Panc1 (cell line): Measurements from ENCODE around the gene SFI1. TPM values are rescaled to one million over a fixed set of nuclear protein-coding genes. Genes with fewer than 3 reads are reported as not detected.

ENCODE experiments used
- ATAC-seq: fragments of 200-7000 bp; cut with Tn5 transposase; 2 replicates; pipeline ENCODE4 v1.9.1; 2020; ENCODE audit warnings: mild to moderate bottlenecking, moderate library complexity
- BruUV-seq: library from RNA; stranded (reverse); fragments of 400-500 nt; replicated peaks from 2 replicates; lab custom pipeline; 2021; lab: Mats Ljungman, UMichigan
- CTCF ChIA-PET: fragments of 300-600 bp; sonication (Branson Sonifier 250); formaldehyde crosslinking; loops from one replicate; lab custom pipeline; 2022; ENCODE audit warnings: antibody characterized with exemption; lab: Charles Lee
- POLR2A ChIA-PET: fragments of 300-600 bp; sonication (Branson Sonifier 250); formaldehyde crosslinking; loops from one replicate; lab custom pipeline; 2022; ENCODE audit warnings: antibody characterized with exemption; lab: Charles Lee
- DNase-seq: peaks from one replicate; pipeline ENCODE4 v3.0.0-alpha.2; 2010; ENCODE audit warnings: low read depth, low spot score
- H3K27ac ChIP-seq: 2 replicates; pipeline ENCODE4 v1.5.1; 2011; ENCODE audit warnings: mild to moderate bottlenecking, low read length, inconsistent platforms
- H3K27me3 ChIP-seq: fragments of 200-500 bp; sonication (Bioruptor generic); 2 replicates; pipeline ENCODE4 v1.6.0; 2014; ENCODE audit warnings: low read length, inconsistent platforms; ENCODE audit not compliant: control insufficient read depth, insufficient read depth
- H3K36me3 ChIP-seq: fragments of 200-500 bp; sonication (Bioruptor generic); 2 replicates; pipeline ENCODE4 v1.5.1; 2014; ENCODE audit warnings: inconsistent platforms, mild to moderate bottlenecking, low read length, moderate library complexity; ENCODE audit not compliant: control insufficient read depth, insufficient read depth
- H3K4me1 ChIP-seq: 2 replicates; pipeline ENCODE4 v1.5.1; 2011; ENCODE audit warnings: inconsistent platforms, mild to moderate bottlenecking, low read length, moderate library complexity; ENCODE audit not compliant: control insufficient read depth, insufficient read depth
- H3K4me3 ChIP-seq, 2 experiments: 2 replicates each; pipeline ENCODE4 v1.5.1; 2011 to 2012; ENCODE audit warnings: low read depth in 2 of 2, low read length in 2 of 2, mild to moderate bottlenecking in 2 of 2, inconsistent platforms in 1 of 2, moderate library complexity in 1 of 2
- H3K9me3 ChIP-seq: fragments of 200-500 bp; sonication (Bioruptor generic); 2 replicates; pipeline ENCODE4 v1.5.1; 2014; ENCODE audit warnings: low read depth, mild to moderate bottlenecking, inconsistent platforms, low read length, moderate library complexity; ENCODE audit not compliant: control insufficient read depth, insufficient read depth
- POLR2AphosphoS5 ChIP-seq: IDR thresholded peaks from 2 replicates; pipeline ENCODE4 v1.6.1; 2012; ENCODE audit warnings: mild to moderate bottlenecking, low read depth, low read length, moderate library complexity
- REST ChIP-seq, 2 experiments: IDR thresholded peaks; 2 replicates each; pipeline ENCODE4 v1.6.1; 2011 to 2012; ENCODE audit warnings: low read depth in 2 of 2, control low read depth in 1 of 2, low read length in 1 of 2, mild to moderate bottlenecking in 1 of 2, moderate library complexity in 1 of 2; ENCODE audit not compliant: insufficient read depth in 1 of 2
- SIN3A ChIP-seq: IDR thresholded peaks from 2 replicates; pipeline ENCODE4 v1.6.1; 2012; ENCODE audit warnings: low read depth, mild to moderate bottlenecking, low read length, moderate library complexity, borderline replicate concordance; ENCODE audit not compliant: insufficient read depth
- TCF7L2 ChIP-seq: IDR thresholded peaks from 2 replicates; pipeline ENCODE4 v1.6.1; 2011; ENCODE audit warnings: mild to moderate bottlenecking, low read depth, low read length, inconsistent platforms
- in situ Hi-C: cut with HindIII; loops from 2 replicates; pipeline ENCODE4 v1.10.0; 2016; ENCODE audit warnings: low sequenced_read_pairs, low pct_unique_long_range_greater_than_20kb
- intact Hi-C: fragments of 100-400 bp; cut with micrococcal nuclease; formaldehyde crosslinking; loops from one replicate; pipeline ENCODE4 v1.10.0; 2022; ENCODE audit not compliant: unreplicated experiment
- total RNA-seq: library from RNA; stranded (reverse); gene quantifications from one replicate; pipeline ENCODE4 v1.2.1, GENCODE V29; 2021; ENCODE audit not compliant: unreplicated experiment
- TF ChIP-seq, protein P1 (sequence below): fragments of 450-650 bp; IDR thresholded peaks from 2 replicates; pipeline ENCODE4 v1.5.1; 2017; ENCODE audit warnings: mild to moderate bottlenecking

The SFI1 gene
- total RNA-seq, 1 experiment from 2014 or later: 29.9 TPM

DNA sequence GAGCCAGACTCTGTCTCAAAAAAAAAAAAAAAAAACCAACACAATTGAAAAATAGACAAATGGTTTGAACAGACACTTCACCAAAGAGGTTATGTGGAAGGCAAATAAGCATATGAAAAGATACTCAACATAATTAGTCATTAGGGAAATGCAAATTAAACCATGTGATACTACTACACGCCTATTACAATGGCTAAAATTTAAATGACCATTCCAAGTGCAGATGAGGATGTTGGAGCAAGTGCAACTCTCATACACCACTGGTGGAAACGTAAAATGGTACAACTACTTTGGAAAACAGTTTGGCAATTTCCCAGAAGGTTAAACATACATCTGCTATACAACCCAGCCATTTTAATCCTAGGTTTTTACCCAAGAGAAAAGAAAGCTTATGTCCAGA is 31.0 kb upstream of the SFI1 start:
- no peaks in the 10 kb centered on the region for H3K27me3 ChIP-seq
- TF ChIP-seq POLR2AphosphoS5 (no peak), REST (IDR thresholded peaks at IDR 0.05; ENCODE audit: insufficient read depth in 1 of 2, low read depth in 2 of 2, low read length in 1 of 2) (no peak), SIN3A (no peak), TCF7L2 (no peak)
- TF ChIP-seq, protein P1, sequence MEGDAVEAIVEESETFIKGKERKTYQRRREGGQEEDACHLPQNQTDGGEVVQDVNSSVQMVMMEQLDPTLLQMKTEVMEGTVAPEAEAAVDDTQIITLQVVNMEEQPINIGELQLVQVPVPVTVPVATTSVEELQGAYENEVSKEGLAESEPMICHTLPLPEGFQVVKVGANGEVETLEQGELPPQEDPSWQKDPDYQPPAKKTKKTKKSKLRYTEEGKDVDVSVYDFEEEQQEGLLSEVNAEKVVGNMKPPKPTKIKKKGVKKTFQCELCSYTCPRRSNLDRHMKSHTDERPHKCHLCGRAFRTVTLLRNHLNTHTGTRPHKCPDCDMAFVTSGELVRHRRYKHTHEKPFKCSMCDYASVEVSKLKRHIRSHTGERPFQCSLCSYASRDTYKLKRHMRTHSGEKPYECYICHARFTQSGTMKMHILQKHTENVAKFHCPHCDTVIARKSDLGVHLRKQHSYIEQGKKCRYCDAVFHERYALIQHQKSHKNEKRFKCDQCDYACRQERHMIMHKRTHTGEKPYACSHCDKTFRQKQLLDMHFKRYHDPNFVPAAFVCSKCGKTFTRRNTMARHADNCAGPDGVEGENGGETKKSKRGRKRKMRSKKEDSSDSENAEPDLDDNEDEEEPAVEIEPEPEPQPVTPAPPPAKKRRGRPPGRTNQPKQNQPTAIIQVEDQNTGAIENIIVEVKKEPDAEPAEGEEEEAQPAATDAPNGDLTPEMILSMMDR: no peak
- ChIA-PET POLR2A (no interaction called here), CTCF (no interaction called here)
- no peak overlapping the region for H3K4me3 ChIP-seq
- H3K27ac ChIP-seq: no peak overlapping the region
- peaks cover 8% of the 10 kb centered on the region for H3K36me3 ChIP-seq
- no peaks in the 10 kb centered on the region for H3K9me3 ChIP-seq
- no peaks in the 10 kb centered on the region for H3K4me1 ChIP-seq
- DNase-seq (no peak), ATAC-seq (no peak)
- intact Hi-C loops: no loop called here
- in situ Hi-C loops: no loop called here
- BruUV-seq: no TSS peak

GRCh38 chr22:31474743-31475142 is 21.6 kb upstream of the SFI1 start:
- H3K4me1 ChIP-seq: no peaks in the 10 kb centered on the region
- intact Hi-C loops: no loop called here
- H3K27me3 ChIP-seq: no peaks in the 10 kb centered on the region
- BruUV-seq: no TSS peak
- ChIA-PET POLR2A (no interaction called here), CTCF (no interaction called here)
- no peak overlapping the region for H3K4me3 ChIP-seq
- no peaks in the 10 kb centered on the region for H3K9me3 ChIP-seq
- H3K27ac ChIP-seq: no peak overlapping the region
- peaks cover 5% of the 10 kb centered on the region for H3K36me3 ChIP-seq
- no peak for DNase-seq
- TF ChIP-seq, protein P1: no peak
- TF ChIP-seq SIN3A: no peak
- no peak for TF ChIP-seq REST (IDR thresholded peaks at IDR 0.05; ENCODE audit: insufficient read depth in 1 of 2, low read depth in 2 of 2, low read length in 1 of 2)
- no peak for TF ChIP-seq TCF7L2
- TF ChIP-seq POLR2AphosphoS5: no peak
- in situ Hi-C loops: no loop called here
- no peak for ATAC-seq
